Osteoblast (primary cell): Measurements from ENCODE around the gene SELENOO. TPM values are rescaled to one million over a fixed set of nuclear protein-coding genes. Genes with fewer than 3 reads are reported as not detected.

Experiments
- DNase-seq: peaks from one replicate; pipeline ENCODE4 v3.0.0; 2011; ENCODE audit warnings: low spot score, mixed read lengths; ENCODE audit not compliant: insufficient read length; ENCODE audit errors: missing footprints
- H2AFZ ChIP-seq: 2 replicates; pipeline ENCODE4 v1.6.0; 2011; ENCODE audit warnings: mild to moderate bottlenecking, low read length
- H3K27ac ChIP-seq: 2 replicates; pipeline ENCODE4 v1.5.1; 2011; ENCODE audit warnings: mild to moderate bottlenecking, low read depth, low read length, moderate library complexity
- H3K27me3 ChIP-seq: 2 replicates; pipeline ENCODE4 v1.6.0; 2012; ENCODE audit warnings: mild to moderate bottlenecking, control low read depth, inconsistent platforms, low read length, moderate library complexity; ENCODE audit not compliant: insufficient read depth
- H3K36me3 ChIP-seq: 2 replicates; pipeline ENCODE4 v1.5.1; 2011; ENCODE audit warnings: mild to moderate bottlenecking, low read length, control low read depth, moderate library complexity; ENCODE audit not compliant: insufficient read depth
- H3K4me1 ChIP-seq: 2 replicates; pipeline ENCODE4 v1.5.1; 2011; ENCODE audit warnings: mild to moderate bottlenecking, low read length, control low read depth, moderate library complexity; ENCODE audit not compliant: insufficient read depth
- H3K4me2 ChIP-seq: 2 replicates; pipeline ENCODE4 v1.6.0; 2011; ENCODE audit warnings: mild to moderate bottlenecking, low read length; ENCODE audit not compliant: insufficient read depth
- H3K4me3 ChIP-seq: fragments of 200-600 bp; sonication (generic); 3 replicates; pipeline ENCODE4 v1.5.1; 2012; ENCODE audit warnings: mild to moderate bottlenecking, low read length, inconsistent platforms; ENCODE audit not compliant: insufficient read depth
- H3K79me2 ChIP-seq: 2 replicates; pipeline ENCODE4 v1.6.0; 2012; ENCODE audit warnings: mild to moderate bottlenecking, low read length, control low read depth, inconsistent platforms; ENCODE audit not compliant: insufficient read depth
- H3K9me3 ChIP-seq: 2 replicates; pipeline ENCODE4 v1.5.1; 2011; ENCODE audit warnings: low read depth, low read length, control low read depth
- H4K20me1 ChIP-seq: 2 replicates; pipeline ENCODE4 v1.6.0; 2012; ENCODE audit warnings: mild to moderate bottlenecking, low read length, control low read depth; ENCODE audit not compliant: insufficient read depth
- CTCF ChIP-seq: IDR thresholded peaks from 2 replicates; pipeline ENCODE4 v1.5.1; 2011; ENCODE audit warnings: mild to moderate bottlenecking, low read depth, low read length, moderate library complexity; ENCODE audit errors: extremely low read depth
- total RNA-seq: library from RNA; depleted of rRNA; stranded (reverse); fragments of >200 nt; gene quantifications from 2 replicates; pipeline ENCODE4 v1.2.3, GENCODE V29; 2012

Gene SELENOO
- total RNA-seq, 1 donor: 15.6 TPM

GRCh38 chr22:50208939-50209892 lies 8.4 kb downstream of the SELENOO start:
- H4K20me1 ChIP-seq: peaks cover 36% of the 10 kb centered on the region
- no peaks in the 10 kb centered on the region for H3K27me3 ChIP-seq
- no peak overlapping the region for H3K4me2 ChIP-seq
- H3K36me3 ChIP-seq: peaks cover 53% of the 10 kb centered on the region
- TF ChIP-seq CTCF: no peak
- H2AFZ ChIP-seq: no peak overlapping the region
- no peak overlapping the region for H3K4me3 ChIP-seq
- no peak overlapping the region for H3K27ac ChIP-seq
- peaks cover 52% of the 10 kb centered on the region for H3K79me2 ChIP-seq
- peak; percentile 84 for DNase-seq
- H3K9me3 ChIP-seq: no peaks in the 10 kb centered on the region
- no peaks in the 10 kb centered on the region for H3K4me1 ChIP-seq

- H3K9me3 ChIP-seq: no peaks in the 10 kb centered on the region
- H3K27ac ChIP-seq: no peak overlapping the region
- H3K36me3 ChIP-seq: peaks cover 57% of the 10 kb centered on the region
- H3K4me2 ChIP-seq: no peak overlapping the region
- H2AFZ ChIP-seq: no peak overlapping the region
- TF ChIP-seq CTCF: peak; percentile 81
- peak; percentile 99 for DNase-seq
- H3K4me3 ChIP-seq: no peak overlapping the region
- no peaks in the 10 kb centered on the region for H3K4me1 ChIP-seq
- no peaks in the 10 kb centered on the region for H3K27me3 ChIP-seq
- H4K20me1 ChIP-seq: peaks cover 38% of the 10 kb centered on the region
- peaks cover 53% of the 10 kb centered on the region for H3K79me2 ChIP-seq
Observed at GRCh38 chr22:50209893-50210292, 9.1 kb downstream of the SELENOO start.

- Histone ChIP-seq H3K4me3 (no peak overlapping the region), H3K9me3 (no peaks in the 10 kb centered on the region), H3K36me3 (peaks cover 60% of the 10 kb centered on the region), H3K4me1 (no peaks in the 10 kb centered on the region), H3K27ac (no peak overlapping the region), H3K4me2 (no peak overlapping the region), H2AFZ (no peak overlapping the region), H4K20me1 (peaks cover 43% of the 10 kb centered on the region), H3K27me3 (no peaks in the 10 kb centered on the region), H3K79me2 (peaks cover 53% of the 10 kb centered on the region)
- TF ChIP-seq CTCF: no peak
- peak; percentile 84 for DNase-seq
Observed at GRCh38 chr22:50210378-50211139, 9.7 kb downstream of the SELENOO start.

- no peak overlapping the region for H2AFZ ChIP-seq
- peaks cover 61% of the 10 kb centered on the region for H3K36me3 ChIP-seq
- H3K4me1 ChIP-seq: no peaks in the 10 kb centered on the region
- no peak for TF ChIP-seq CTCF
- no peak overlapping the region for H3K27ac ChIP-seq
- H3K4me2 ChIP-seq: no peak overlapping the region
- peaks cover 47% of the 10 kb centered on the region for H3K79me2 ChIP-seq
- H3K27me3 ChIP-seq: no peaks in the 10 kb centered on the region
- no peak for DNase-seq
- peaks cover 49% of the 10 kb centered on the region for H4K20me1 ChIP-seq
- H3K4me3 ChIP-seq: no peak overlapping the region
- H3K9me3 ChIP-seq: no peaks in the 10 kb centered on the region
Observed at GRCh38 chr22:50211147-50211546, 10.3 kb downstream of the SELENOO start.
